SK-N-SH treated with all-trans-retinoic acid at 6 μM for 48 hours (cell line): ENCODE measurements around the gene TSG101.

Experiments used
- ATAC-seq: fragments of 200-7000 bp; cut with Tn5 transposase; 3 replicates; pipeline ENCODE4 v1.9.1; 2020; ENCODE audit warnings: mild to moderate bottlenecking, moderate library complexity
- BACH2 ChIP-seq: fragments of 250-450 bp; sonication (Bioruptor Pico); IDR thresholded peaks from 2 replicates; pipeline ENCODE4 v1.9.0; 2021; ENCODE audit warnings: mild to moderate bottlenecking, borderline replicate concordance
- CREB5 ChIP-seq: fragments of 250-450 bp; sonication (Bioruptor Pico); IDR thresholded peaks from 2 replicates; pipeline ENCODE4 v1.5.1; 2020; ENCODE audit warnings: low read depth, mild to moderate bottlenecking, moderate library complexity
- CSDC2 ChIP-seq: fragments of 250-450 bp; sonication (Bioruptor Pico); IDR thresholded peaks from 2 replicates; pipeline ENCODE4 v1.5.0; 2020; ENCODE audit warnings: mild to moderate bottlenecking, moderate library complexity
- CSRNP3 ChIP-seq: fragments of 250-450 bp; sonication (Bioruptor Pico); IDR thresholded peaks from 2 replicates; pipeline ENCODE4 v1.5.1; 2021; ENCODE audit warnings: mild to moderate bottlenecking, moderate library complexity
- ESRRG ChIP-seq: fragments of 250-450 bp; sonication (Bioruptor Pico); IDR thresholded peaks from 2 replicates; pipeline ENCODE4 v1.6.1; 2021; ENCODE audit warnings: mild to moderate bottlenecking
- GLIS3 ChIP-seq: fragments of 250-450 bp; sonication (Bioruptor Pico); IDR thresholded peaks from 2 replicates; pipeline ENCODE4 v1.5.0; 2020; ENCODE audit warnings: mild to moderate bottlenecking, moderate library complexity
- ISL1 ChIP-seq: fragments of 250-450 bp; sonication (Bioruptor Pico); IDR thresholded peaks from 2 replicates; pipeline ENCODE4 v2.1.2; 2022; ENCODE audit warnings: mild to moderate bottlenecking, moderate library complexity
- OSR1 ChIP-seq: fragments of 250-450 bp; sonication (Bioruptor Pico); IDR thresholded peaks from 2 replicates; pipeline ENCODE4 v1.8.0; 2022; ENCODE audit warnings: moderate library complexity, mild to moderate bottlenecking, inconsistent platforms
- PATZ1 ChIP-seq: fragments of 250-450 bp; sonication (Bioruptor Pico); IDR thresholded peaks from 2 replicates; pipeline ENCODE4 v1.8.0; 2020; ENCODE audit warnings: mild to moderate bottlenecking, moderate library complexity, borderline replicate concordance
- POU6F1 ChIP-seq: fragments of 250-450 bp; sonication (Bioruptor Pico); IDR thresholded peaks from 2 replicates; pipeline ENCODE4 v1.8.0; 2021; ENCODE audit warnings: low read depth, mild to moderate bottlenecking, moderate library complexity, borderline replicate concordance
- RARB ChIP-seq: fragments of 250-450 bp; sonication (Bioruptor Pico); IDR thresholded peaks from 2 replicates; pipeline ENCODE4 v1.8.0; 2021; ENCODE audit warnings: mild to moderate bottlenecking, moderate library complexity
- SNAI2 ChIP-seq: fragments of 250-450 bp; sonication (Bioruptor Pico); IDR thresholded peaks from 2 replicates; pipeline ENCODE4 v1.5.0; 2020; ENCODE audit warnings: mild to moderate bottlenecking, moderate library complexity
- TCF4 ChIP-seq: fragments of 250-450 bp; sonication (Bioruptor Pico); IDR thresholded peaks from 2 replicates; pipeline ENCODE4 v1.8.0; 2021; ENCODE audit warnings: mild to moderate bottlenecking, moderate library complexity, borderline replicate concordance
- TOX ChIP-seq: fragments of 250-450 bp; sonication (Bioruptor Pico); IDR thresholded peaks from 2 replicates; pipeline ENCODE4 v1.8.0; 2021; ENCODE audit warnings: mild to moderate bottlenecking, moderate library complexity, borderline replicate concordance
- TSHZ2 ChIP-seq: fragments of 250-450 bp; sonication (Bioruptor Pico); IDR thresholded peaks from 2 replicates; pipeline ENCODE4 v1.5.0; 2020; ENCODE audit warnings: mild to moderate bottlenecking, moderate library complexity
- ZC3H10 ChIP-seq: fragments of 250-450 bp; sonication (Bioruptor Pico); IDR thresholded peaks from 2 replicates; pipeline ENCODE4 v1.5.1; 2021; ENCODE audit warnings: mild to moderate bottlenecking, moderate library complexity
- ZFP3 ChIP-seq: fragments of 250-450 bp; sonication (Bioruptor Pico); IDR thresholded peaks from 2 replicates; pipeline ENCODE4 v1.5.0; 2020; ENCODE audit warnings: mild to moderate bottlenecking, moderate library complexity
- ZFP30 ChIP-seq: fragments of 450-650 bp; formaldehyde crosslinking; IDR thresholded peaks from 2 replicates; pipeline ENCODE4 v1.5.0; 2022; ENCODE audit warnings: mild to moderate bottlenecking, moderate library complexity
- ZNF565 ChIP-seq: fragments of 450-650 bp; formaldehyde crosslinking; conservative IDR thresholded peaks from 2 replicates; pipeline ENCODE4 v1.5.0; 2020; ENCODE audit warnings: low read depth, mild to moderate bottlenecking, moderate library complexity
- ZNF70 ChIP-seq: fragments of 450-650 bp; formaldehyde crosslinking; IDR thresholded peaks from 2 replicates; pipeline ENCODE4 v1.5.0; 2020; ENCODE audit warnings: mild to moderate bottlenecking, moderate library complexity

Gene TSG101

GRCh38 chr11:18457450-18457849 lies 69.3 kb downstream of the TSG101 start:
- ATAC-seq, result no peak
- TF ChIP-seq ISL1 (no peak), ESRRG (CRISPR knock-in tag) (no peak), CSRNP3 (no peak), CREB5 (CRISPR knock-in tag) (no peak)

- ATAC-seq, result no peak
- TF ChIP-seq ESRRG (CRISPR knock-in tag) (no peak), CSDC2 (CRISPR knock-in tag) (no peak), SNAI2 (CRISPR knock-in tag) (no peak), TCF4 (CRISPR knock-in tag) (no peak), POU6F1 (CRISPR knock-in tag) (no peak), OSR1 (CRISPR knock-in tag) (no peak), ZC3H10 (CRISPR knock-in tag) (no peak), ZFP30 (CRISPR knock-in tag) (no peak), TSHZ2 (CRISPR knock-in tag) (no peak), CSRNP3 (no peak), BACH2 (CRISPR knock-in tag) (no peak), TOX (CRISPR knock-in tag) (no peak), ZNF565 (CRISPR knock-in tag) (no peak), CREB5 (CRISPR knock-in tag) (no peak), GLIS3 (no peak), ZNF70 (CRISPR knock-in tag) (no peak), RARB (CRISPR knock-in tag) (no peak), ZFP3 (CRISPR knock-in tag) (no peak)
Observed at GRCh38 chr11:18455686-18456372, 70.9 kb downstream of the TSG101 start, which contains the start of gene LDHAL6A. TSS of gene LDHAL6A (plus strand) at chr11:18455856. CDS start at chr11:18456681, 825 bp downstream.

GRCh38 chr11:18452927-18453326 lies 73.8 kb downstream of the TSG101 start:
- peak; percentile 43; the same call in 2 of the 3 replicates for ATAC-seq
- no peak for TF ChIP-seq ISL1
- no peak for TF ChIP-seq TSHZ2 (CRISPR knock-in tag)
- TF ChIP-seq CREB5 (CRISPR knock-in tag), result no peak
- no peak for TF ChIP-seq BACH2 (CRISPR knock-in tag)
- TF ChIP-seq SNAI2 (CRISPR knock-in tag), result no peak
- no peak for TF ChIP-seq ESRRG (CRISPR knock-in tag)
- no peak for TF ChIP-seq PATZ1
- no peak for TF ChIP-seq TOX (CRISPR knock-in tag)
- TF ChIP-seq GLIS3, result no peak
